ENCODE data around the gene HTR3E. TPM values are rescaled to one million over a fixed set of nuclear protein-coding genes. Genes with fewer than 3 reads are reported as not detected.
"Not testable (repeated sequence)": the region's sequence is repeated elsewhere in the genome, so short reads cannot be mapped to it uniquely, and the experiment has no call there.

HTR3E gene
- total and polyA plus RNA-seq, 12 donors, result not detected

DNA sequence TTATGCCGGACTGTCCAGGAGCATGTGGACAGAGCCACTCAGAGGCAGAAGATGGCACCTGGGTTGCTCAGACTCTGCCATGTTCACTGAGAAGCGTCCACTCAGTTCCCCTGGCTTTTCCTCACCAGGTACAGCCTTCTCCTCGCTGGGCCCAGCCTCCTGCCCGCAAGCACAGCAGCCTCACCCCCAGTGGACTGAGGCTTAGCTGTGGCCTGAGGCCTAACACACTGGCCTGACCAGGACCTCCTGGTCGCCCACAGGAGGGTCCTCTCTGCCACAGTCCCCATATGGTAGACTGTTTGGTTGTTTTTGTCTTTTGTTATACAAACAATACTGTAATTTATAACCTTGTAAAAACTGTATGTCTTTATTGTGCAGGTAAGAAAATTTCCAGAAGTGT is 28.5 kb upstream of the HTR3E start:
- H3K4me3 ChIP-seq, result no peak overlapping the region
- peaks cover 0 to 4% (median 0%) of the 10 kb centered on the region in 7 donors for H3K27me3 ChIP-seq
- no peak for DNase-seq
- intact Hi-C loops (cut with DNase I), result no loop called here
- TF ChIP-seq, protein P1, sequence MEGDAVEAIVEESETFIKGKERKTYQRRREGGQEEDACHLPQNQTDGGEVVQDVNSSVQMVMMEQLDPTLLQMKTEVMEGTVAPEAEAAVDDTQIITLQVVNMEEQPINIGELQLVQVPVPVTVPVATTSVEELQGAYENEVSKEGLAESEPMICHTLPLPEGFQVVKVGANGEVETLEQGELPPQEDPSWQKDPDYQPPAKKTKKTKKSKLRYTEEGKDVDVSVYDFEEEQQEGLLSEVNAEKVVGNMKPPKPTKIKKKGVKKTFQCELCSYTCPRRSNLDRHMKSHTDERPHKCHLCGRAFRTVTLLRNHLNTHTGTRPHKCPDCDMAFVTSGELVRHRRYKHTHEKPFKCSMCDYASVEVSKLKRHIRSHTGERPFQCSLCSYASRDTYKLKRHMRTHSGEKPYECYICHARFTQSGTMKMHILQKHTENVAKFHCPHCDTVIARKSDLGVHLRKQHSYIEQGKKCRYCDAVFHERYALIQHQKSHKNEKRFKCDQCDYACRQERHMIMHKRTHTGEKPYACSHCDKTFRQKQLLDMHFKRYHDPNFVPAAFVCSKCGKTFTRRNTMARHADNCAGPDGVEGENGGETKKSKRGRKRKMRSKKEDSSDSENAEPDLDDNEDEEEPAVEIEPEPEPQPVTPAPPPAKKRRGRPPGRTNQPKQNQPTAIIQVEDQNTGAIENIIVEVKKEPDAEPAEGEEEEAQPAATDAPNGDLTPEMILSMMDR (IDR thresholded peaks at IDR 0.05), result no peak
- ATAC-seq, result no peak
- H3K27ac ChIP-seq, result no peak overlapping the region
- 95 to 97% methylated on average over 5 of the region's 5 CpGs for WGBS, 2 donors
- H3K9me3 ChIP-seq, result peaks cover 0 to 9% (median 0%) of the 10 kb centered on the region in 11 donors
- no peaks in the 10 kb centered on the region for H3K4me1 ChIP-seq
- no peaks in the 10 kb centered on the region for H3K36me3 ChIP-seq

DNA sequence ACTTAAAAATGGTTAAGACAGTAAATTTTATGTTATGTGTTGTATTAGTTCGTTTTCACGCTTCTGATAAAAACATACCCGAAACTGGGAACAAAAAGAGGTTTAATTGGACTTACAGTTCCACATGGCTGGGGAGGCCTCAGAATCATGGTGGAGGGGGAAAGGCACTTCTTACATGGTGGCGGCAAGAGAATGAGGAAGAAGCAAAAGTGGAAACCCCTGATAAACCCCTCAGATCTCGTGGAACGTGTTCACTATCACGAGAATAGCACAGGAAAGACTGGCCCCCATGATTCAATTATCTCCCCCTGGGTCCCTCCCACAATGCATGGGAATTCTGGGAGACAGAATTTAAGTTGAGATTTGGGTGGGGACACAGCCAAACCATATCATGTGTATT is 25.7 kb upstream of the HTR3E start:
- ATAC-seq; intact Hi-C loops (cut with DNase I); H3K27me3 ChIP-seq; H3K27ac ChIP-seq; H3K9me3 ChIP-seq; H3K4me1 ChIP-seq; H3K36me3 ChIP-seq; DNase-seq; H3K4me3 ChIP-seq: not testable (repeated sequence)
- 87 to 91% methylated on average over 7 of the region's 7 CpGs for WGBS, 2 donors

DNA sequence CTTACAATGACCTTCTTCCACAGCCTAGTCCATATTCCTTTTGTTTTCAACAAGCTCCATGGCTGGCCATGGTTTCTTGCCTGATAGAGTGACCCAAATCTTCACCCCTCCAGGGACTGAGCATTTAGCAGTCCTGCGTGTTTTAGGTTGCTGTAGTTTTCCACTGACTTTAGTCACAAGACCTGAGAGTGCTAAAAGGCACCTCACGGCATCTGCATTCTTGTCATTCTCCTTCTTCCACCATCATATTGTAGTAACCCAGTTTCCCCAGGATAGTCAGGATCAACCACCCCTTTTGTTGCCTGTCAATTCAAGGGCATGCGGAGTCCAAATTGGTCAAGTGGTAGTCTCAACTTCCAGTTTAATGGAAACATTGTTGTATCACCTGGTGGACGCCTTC is 23.2 kb upstream of the HTR3E start:
- TF ChIP-seq, protein P1 (IDR thresholded peaks at IDR 0.05), result no peak
- no peaks in the 10 kb centered on the region for H3K36me3 ChIP-seq
- WGBS, 2 donors, result 59 to 76% methylated on average over 4 of the region's 4 CpGs
- H3K9me3 ChIP-seq, result peaks cover 0 to 9% (median 0%) of the 10 kb centered on the region in 11 donors
- intact Hi-C loops (cut with DNase I), result no loop called here
- H3K4me3 ChIP-seq, result no peak overlapping the region
- H3K27ac ChIP-seq, result no peak overlapping the region
- DNase-seq (no peak), ATAC-seq (no peak)
- H3K4me1 ChIP-seq, result no peaks in the 10 kb centered on the region
- H3K27me3 ChIP-seq, result no peaks in the 10 kb centered on the region

DNA sequence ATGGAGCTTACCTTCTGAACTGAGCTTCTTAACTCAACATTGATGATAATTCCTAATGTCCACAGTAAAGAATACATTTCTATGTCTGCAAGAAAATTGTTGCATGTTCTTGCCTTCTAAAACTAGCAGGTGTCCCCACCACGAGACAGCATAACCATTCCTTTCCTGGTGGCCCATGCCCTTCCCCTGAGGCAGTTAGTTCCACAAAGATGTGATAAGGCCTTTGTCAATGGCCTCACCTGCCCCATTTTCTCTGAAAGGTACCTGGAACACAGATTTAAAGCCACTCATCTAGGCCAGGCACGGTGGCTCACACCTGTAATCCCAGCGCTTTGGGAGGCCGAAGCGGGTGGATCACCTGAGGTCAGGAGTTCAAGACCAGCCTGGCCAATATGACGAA is 21.0 kb upstream of the HTR3E start:
- Histone ChIP-seq H3K27me3 (no peaks in the 10 kb centered on the region), H3K36me3 (no peaks in the 10 kb centered on the region), H3K4me1 (no peaks in the 10 kb centered on the region), H3K4me3 (no peak overlapping the region), H3K27ac (no peak overlapping the region), H3K9me3 (peaks cover 0 to 4% (median 0%) of the 10 kb centered on the region in 11 donors)
- DNase-seq (no peak), ATAC-seq (no peak)
- TF ChIP-seq, protein P1 (IDR thresholded peaks at IDR 0.05), result no peak
- intact Hi-C loops (cut with DNase I), result no loop called here
- 90 to 94% methylated on average over 6 of the region's 6 CpGs for whole genome bisulfite sequencing, 2 donors

DNA sequence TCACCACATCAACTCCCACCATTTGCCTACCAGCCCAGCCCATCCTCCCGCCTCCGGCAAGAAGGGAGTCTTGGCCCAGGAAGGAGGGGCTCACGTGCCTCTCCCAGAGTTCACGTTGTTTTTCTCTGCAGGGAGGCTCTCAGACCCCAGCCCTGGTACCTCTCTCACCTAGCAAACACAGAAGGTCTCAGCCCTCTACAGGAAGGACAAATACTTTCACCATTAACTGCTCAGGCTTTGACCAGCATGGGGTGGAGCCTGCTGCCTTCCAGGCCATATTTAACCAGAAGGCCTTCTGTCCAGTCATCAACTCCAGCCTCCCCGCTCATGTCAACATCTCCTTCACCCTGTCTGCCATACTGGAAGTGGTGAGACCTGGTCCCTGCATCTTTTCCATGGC is 19.0 kb upstream of the HTR3E start:
- Histone ChIP-seq H3K9me3 (no peaks in the 10 kb centered on the region), H3K4me3 (no peak overlapping the region), H3K36me3 (no peaks in the 10 kb centered on the region), H3K4me1 (no peaks in the 10 kb centered on the region), H3K27ac (no peak overlapping the region), H3K27me3 (no peaks in the 10 kb centered on the region)
- ATAC-seq (no peak), DNase-seq (no peak)
- TF ChIP-seq, protein P1 (IDR thresholded peaks at IDR 0.05), result no peak
- intact Hi-C loops (cut with DNase I), result no loop called here
- 66 to 71% methylated on average over 5 of the region's 5 CpGs for WGBS, 2 donors
